Iris pigment epithelial cell (primary cell): ENCODE data around the gene PEX7.
"Not testable (repeated sequence)": the region's sequence is repeated elsewhere in the genome, so short reads cannot be mapped to it uniquely, and the experiment has no call there.

ENCODE experiments used
- DNase-seq: peaks from one replicate; pipeline ENCODE4 v3.0.0-alpha.2; 2011; ENCODE audit warnings: low read depth

The PEX7 gene

GRCh38 chr6:136822376-136823127 lies at the start of gene PEX7:
PEX7 (plus strand) TSS chr6:136822592; CDS start chr6:136822666, 74 bp downstream.
- peak; percentile 94 for DNase-seq

DNA sequence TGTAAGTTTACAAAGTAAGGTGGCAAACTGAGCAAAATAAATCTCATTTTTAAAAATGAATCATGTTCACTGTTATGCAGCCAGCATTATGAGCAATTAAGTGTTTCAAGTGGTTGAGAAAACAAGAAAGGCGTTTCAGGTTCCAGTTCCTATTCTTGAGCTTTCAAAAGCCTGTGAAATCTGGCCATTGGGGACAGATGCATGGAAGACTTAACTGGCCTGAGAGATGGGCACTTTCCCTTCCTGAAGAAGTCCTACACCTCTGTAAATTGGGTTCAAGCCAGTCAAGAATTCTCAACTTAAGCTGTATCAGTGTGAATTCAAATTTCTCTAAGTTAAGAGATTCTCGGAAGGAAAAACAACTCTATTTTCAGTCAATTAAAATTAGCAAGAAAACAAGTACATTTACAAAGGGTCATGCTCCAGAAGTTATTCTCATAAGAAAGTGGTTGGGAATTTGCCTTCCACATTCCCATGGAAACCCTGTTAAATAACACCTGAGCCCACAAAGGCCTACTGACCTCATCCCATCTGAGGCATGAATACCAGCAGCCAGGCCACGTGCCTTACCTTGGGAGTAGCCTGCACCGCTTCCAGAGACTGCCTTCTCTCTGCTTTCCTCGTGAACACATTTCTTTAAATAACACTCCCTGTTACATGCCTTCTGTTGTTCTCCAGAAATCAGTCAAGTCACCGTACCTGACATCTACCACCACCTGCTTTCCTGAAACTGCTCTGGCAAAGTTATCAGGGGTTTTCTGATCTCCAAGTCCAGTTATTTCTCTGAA lies 49.5 kb upstream of the PEX7 start:
- no peak for DNase-seq

DNA sequence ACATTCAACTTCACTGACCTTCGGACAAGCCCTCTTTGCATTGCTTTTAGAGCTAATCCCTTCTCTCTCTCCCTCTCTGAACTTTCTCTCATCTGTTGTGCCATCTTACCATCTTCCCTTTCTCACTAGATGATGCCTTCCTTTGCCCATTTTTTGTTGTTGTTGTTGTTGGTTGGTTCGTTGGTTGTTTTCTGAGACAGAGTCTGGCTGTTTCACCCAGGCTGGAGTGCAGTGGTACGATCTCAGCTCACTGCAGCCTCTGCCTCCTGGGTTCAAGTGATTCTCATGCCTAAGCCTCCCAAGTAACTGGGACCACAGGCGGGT lies 49.0 kb upstream of the PEX7 start:
- no peak for DNase-seq

- peak; percentile 92 for DNase-seq
Measured at GRCh38 chr6:136774228-136775041, 48.0 kb upstream of the PEX7 start.

- DNase-seq = no peak
Measured at GRCh38 chr6:136775081-136775480, 47.3 kb upstream of the PEX7 start.

DNA sequence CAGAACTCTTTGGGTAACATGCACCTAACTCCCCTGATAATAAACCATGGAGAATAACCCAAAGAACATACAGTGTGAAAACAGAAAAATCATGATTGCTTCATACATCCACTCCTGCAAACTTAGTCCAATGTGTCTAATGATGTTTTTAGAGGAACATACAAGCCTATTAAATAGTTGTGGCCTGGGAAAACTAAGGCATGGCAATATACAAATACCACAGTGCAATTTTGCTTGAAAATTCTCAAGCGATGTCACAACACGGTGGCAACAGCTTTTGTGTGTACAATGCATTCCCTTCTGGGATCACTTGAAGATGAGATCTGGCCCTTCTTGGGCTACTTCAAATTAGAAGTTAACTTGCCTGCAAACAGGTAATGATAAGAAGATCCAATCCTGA lies 46.8 kb upstream of the PEX7 start:
- peak; percentile 61 for DNase-seq

DNA sequence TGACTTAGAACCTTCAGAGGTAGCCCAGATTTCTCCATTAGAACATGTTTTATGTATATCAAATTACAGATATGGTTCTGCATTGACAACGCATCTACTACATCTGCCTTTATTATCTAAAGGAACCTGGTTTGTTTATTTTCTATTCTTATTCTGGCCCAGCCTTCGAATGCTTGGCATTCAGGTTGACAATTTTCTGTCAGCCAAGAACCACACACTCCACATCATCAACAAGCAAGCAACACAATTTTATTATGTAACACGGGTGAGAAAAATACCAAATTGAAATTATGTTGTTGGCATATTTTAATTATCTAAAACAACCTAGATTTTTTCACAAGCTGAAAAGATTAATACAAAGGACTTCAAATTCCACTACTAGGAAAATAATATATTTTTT lies 44.7 kb upstream of the PEX7 start:
- no peak for DNase-seq

DNA sequence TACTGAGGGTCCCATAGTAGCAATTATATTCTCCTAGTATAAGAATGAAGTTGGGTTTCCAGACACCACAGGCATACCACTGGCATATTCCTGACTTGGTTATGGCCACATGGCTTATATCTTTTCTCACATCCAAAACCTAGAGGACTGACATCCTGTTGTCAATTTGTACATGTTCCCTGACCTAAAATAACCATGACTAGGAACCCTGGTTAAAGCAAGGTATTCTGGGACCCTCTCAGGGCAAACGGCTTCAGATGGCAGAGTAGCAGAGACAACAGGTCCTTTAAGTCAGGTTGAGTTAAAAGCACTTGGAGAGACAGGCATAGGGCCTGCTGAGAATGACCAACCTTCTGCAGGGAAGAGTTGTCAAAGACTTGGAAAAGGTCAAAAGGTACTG lies 42.7 kb upstream of the PEX7 start:
- no peak for DNase-seq

DNA sequence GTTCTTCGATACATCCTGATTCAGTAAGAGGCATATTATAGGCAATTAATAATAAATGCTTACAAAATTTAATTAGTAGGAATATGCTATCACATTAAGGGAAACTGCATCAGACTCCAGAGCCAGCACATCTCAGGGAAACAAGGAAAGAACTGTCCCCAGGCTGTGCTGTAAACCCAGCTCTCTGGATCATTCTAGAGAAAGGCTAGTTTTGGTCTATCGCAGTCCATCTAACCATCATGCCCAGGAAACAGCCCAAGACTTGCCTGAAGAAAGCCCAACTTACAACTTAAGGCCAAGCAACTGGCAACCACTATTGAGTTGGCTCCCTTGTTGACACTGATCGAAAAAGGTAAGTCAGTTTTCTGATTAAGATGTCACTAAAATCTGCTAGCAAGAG lies 41.4 kb upstream of the PEX7 start:
- DNase-seq = no peak

DNA sequence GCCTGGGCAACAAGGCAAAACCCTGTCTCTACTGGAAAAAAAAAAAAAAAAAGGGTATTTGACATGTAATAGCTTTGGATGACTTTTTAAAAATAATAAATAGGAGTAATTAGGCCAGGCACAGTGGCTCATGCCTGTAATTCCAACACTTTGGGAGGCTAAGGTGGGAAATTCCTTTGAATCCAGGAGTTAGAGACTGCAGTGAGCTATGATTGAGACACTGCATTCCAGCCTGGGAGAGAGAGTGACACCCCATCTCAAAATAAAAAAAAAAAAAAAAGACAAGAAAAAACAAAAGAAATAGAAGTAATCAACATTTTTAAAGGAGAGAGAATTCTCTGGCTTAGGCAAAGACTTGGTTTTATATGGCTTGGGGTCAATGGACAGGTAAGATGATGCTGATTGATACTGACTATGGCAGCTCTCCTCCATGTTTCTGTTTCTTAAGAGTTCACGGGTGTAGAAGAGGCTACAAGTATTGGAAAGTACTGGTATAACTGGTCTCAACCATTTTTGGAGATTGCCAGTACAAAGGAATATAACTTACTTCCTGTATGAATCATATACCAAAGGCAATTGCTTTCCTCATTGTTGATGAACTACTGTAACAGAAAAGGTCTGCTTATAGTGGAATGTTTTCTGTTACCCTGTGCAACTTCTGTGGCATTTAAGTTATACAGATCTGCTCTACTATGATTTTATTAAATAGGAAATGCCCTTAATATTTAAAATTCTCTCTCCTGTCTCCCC lies 40.2 kb upstream of the PEX7 start:
- peak; percentile 84 for DNase-seq

DNA sequence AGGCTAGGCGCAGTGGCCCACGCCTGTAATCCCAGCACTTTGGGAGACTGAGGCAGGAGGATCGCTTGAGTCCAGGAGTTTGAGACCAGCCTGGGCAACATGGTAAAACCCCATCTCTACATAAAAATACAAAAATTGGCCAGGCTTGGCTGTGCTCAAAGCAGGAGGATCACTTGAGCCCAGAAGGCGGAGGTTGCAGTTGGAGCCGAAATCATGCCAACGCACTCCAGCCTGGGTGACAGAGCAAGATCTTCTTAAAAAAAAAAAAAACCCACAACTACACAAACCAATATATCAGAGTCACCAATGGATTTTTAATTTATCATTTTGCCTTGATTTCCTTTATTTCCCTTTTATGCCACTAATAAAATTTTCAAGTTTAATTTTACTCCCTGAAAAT lies 39.4 kb upstream of the PEX7 start:
- DNase-seq = no peak

DNA sequence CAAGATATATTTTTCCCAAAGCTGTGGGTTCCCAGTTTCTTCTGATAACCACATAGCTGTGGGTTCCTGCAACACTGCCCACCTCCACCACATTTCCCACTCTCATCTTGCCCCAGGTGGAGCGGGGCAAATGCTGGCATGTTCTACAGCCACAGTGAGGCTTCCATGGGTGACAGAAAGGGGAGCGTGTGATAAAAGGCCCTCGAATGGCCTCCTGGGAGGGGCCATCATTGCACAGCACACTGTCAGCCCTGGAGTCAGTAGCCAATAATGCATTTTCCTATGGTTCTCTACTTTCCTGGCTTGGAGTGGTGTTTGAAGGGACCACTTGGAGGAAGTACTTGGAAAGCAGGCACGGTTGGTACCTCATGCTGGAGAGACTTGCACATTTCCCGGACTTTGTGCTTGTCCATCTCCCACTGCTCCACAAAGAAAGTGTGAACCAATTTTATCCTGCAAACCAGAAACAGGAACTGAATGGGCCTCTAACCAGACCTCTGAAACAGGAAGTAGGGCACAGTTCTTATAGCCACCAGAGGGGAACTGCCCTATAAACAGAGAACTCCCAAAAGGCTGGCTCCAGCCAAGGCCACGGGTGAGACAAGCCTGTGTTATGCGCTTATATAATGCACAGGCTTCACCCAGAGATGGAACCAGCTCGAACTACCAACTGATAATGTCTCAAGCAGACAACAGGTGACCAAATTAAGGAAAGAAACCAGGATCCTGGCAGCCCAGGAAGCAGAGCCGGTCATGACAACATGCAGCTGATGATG lies 38.7 kb upstream of the PEX7 start:
- DNase-seq = no peak

GRCh38 chr6:136784271-136784664 lies 38.1 kb upstream of the PEX7 start:
- DNase-seq = no peak

DNA sequence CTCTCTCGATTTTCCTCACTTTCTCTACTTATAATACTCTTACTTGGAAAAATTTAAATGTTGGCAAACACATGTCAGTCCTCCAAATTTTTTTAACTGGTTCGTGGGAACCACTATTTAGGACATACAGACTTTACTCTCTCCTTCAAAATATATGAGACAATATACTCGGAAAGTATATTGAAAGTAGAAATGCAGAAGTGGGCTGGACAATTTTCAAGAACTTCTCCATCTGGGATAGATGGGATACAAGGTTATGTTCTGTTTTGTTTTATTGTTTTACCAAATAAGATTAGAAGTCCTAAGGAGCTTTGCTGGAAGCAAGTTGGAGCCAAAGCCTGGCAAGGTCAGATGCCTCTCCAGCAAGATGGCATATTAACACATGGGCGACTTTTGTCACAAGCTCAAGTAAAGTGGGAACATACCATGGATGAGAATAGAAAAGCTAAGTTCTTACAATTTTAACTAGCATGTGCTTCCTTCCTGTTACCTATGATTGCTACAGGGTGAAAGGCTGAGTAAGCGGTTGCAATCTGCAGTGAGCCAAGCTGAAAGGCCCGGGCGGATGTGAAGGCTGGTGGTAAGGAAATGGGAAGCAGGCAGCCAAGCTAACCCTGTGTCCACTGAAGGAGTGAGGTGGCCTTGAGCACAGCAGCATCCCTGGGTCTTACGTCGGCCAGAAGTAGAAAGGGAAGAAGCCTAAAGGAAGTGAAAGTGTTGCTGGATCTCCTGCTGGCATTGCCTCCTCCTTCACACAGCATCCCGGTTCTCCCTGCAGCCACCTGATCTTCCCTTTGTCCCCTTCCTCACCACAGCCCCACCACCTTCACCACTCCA lies 37.3 kb upstream of the PEX7 start:
- DNase-seq = peak; percentile 76

GRCh38 chr6:136786658-136787057 lies 35.7 kb upstream of the PEX7 start:
- DNase-seq = no peak

- no peak for DNase-seq
Measured at GRCh38 chr6:136787726-136788068, 34.7 kb upstream of the PEX7 start.

GRCh38 chr6:136788069-136788902 lies 34.1 kb upstream of the PEX7 start:
- peak; percentile 94 for DNase-seq

- DNase-seq = not testable (repeated sequence)
Measured at GRCh38 chr6:136789440-136789839, 33.0 kb upstream of the PEX7 start.
